ENCODE results near the gene ARL15. TPM values are rescaled to one million over a fixed set of nuclear protein-coding genes. Genes with fewer than 3 reads are reported as not detected.
A peak's percentile ranks its signal among the peaks of the same experiment; 100 is the strongest.

Gene ARL15
- total RNA-seq, 1 experiment from 2014 or later: 15.4 TPM

DNA sequence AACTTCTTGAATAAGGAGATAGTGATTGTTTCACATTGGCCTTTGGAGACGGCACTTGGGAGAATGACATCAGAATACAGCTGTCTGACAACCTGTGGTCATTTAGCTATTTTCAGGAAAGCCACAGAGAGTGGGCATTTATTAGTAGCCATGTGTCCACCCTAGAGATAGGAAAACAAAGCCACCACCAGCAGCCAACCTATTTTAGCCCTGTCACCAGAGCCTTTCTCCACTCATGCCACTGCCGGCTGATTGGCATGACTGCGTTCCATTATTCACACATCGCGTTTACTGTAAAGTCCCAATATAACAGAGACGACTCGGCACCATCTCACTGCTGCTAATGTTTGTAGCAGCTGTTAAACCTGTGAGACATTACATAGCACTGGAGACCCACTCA lies 419.9 kb downstream of the ARL15 start:
- Histone ChIP-seq H3K27me3 (replicated peaks) (no peaks in the 10 kb centered on the region), H3K4me3 (no peak overlapping the region), H3K36me3 (no peaks in the 10 kb centered on the region), H3K27ac (no peak overlapping the region), H3K9me3 (replicated peaks) (no peaks in the 10 kb centered on the region), H3K4me1 (replicated peaks) (no peaks in the 10 kb centered on the region)
- DNase-seq (ENCODE audit: low read depth in 1 of 2, low spot score in 2 of 2): no peak

DNA sequence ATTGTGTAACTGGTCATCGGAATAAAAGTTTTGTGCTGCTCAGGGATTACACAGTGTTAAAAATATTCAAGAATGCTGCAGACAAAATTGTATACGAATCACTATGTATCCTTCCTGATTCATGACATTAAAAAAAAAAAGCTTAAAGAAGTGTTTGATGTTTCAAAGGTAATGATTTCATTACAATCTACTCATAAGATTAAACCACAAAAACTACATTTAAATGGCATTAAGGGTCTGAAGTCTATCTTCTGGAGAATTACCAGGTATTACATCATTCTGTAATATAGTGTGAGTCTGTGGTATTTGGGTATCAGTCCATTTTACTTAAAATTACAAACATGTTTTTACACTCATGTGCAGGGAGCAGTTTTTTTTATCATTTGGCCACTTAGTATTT lies 425.5 kb downstream of the ARL15 start:
- Histone ChIP-seq H3K36me3 (no peaks in the 10 kb centered on the region), H3K4me1 (replicated peaks) (no peaks in the 10 kb centered on the region), H3K27me3 (replicated peaks) (no peaks in the 10 kb centered on the region), H3K9me3 (replicated peaks) (no peaks in the 10 kb centered on the region), H3K4me3 (no peak overlapping the region), H3K27ac (no peak overlapping the region)
- no peak for DNase-seq (ENCODE audit: low read depth in 1 of 2, low spot score in 2 of 2)

DNA sequence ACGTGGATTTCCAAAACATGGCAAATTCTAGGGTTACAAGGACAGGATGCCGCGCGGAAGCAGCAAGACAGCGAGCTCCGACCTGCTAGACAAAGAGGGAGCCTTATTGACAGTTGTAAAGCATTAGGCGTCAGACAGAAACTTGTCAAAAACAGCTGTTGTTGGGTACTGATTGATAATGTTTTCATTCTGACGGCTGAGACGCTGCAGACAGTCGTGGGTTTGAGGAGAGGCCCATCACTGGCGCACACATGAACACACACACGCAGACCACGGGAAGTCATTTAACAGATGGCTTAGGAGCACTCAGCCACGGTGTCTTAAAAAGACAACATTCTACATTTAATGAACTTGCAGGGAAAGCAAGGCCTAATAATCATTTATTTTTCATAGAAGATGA lies 426.0 kb downstream of the ARL15 start:
- DNase-seq (ENCODE audit: low read depth in 1 of 2, low spot score in 2 of 2): no peak
- Histone ChIP-seq H3K4me3 (no peak overlapping the region), H3K4me1 (replicated peaks) (no peaks in the 10 kb centered on the region), H3K27me3 (replicated peaks) (no peaks in the 10 kb centered on the region), H3K36me3 (no peaks in the 10 kb centered on the region), H3K27ac (no peak overlapping the region), H3K9me3 (replicated peaks) (no peaks in the 10 kb centered on the region)

- Histone ChIP-seq H3K4me3 (no peak overlapping the region), H3K9me3 (replicated peaks) (no peaks in the 10 kb centered on the region), H3K36me3 (no peaks in the 10 kb centered on the region), H3K4me1 (replicated peaks) (no peaks in the 10 kb centered on the region), H3K27ac (no peak overlapping the region), H3K27me3 (replicated peaks) (no peaks in the 10 kb centered on the region)
- no peak for DNase-seq (ENCODE audit: low read depth in 1 of 2, low spot score in 2 of 2)
Observed at GRCh38 chr5:53882676-53883031, 427.7 kb downstream of the ARL15 start.

- H3K27me3 ChIP-seq (replicated peaks): no peaks in the 10 kb centered on the region
- H3K9me3 ChIP-seq (replicated peaks): no peaks in the 10 kb centered on the region
- H3K4me1 ChIP-seq (replicated peaks): 0 out of 2 replicates have a peak, but pooled peaks cover 3% of the 10 kb centered on the region
- H3K27ac ChIP-seq: no peak overlapping the region
- H3K4me3 ChIP-seq: no peak overlapping the region
- DNase-seq (ENCODE audit: low read depth in 1 of 2, low spot score in 2 of 2): no peak
- no peaks in the 10 kb centered on the region for H3K36me3 ChIP-seq
Observed at GRCh38 chr5:53882006-53882675, 428.2 kb downstream of the ARL15 start.

GRCh38 chr5:53879708-53880323 lies 430.6 kb downstream of the ARL15 start:
- no peak for DNase-seq (ENCODE audit: low read depth in 1 of 2, low spot score in 2 of 2)
- Histone ChIP-seq H3K27ac (no peak overlapping the region), H3K36me3 (no peaks in the 10 kb centered on the region), H3K4me1 (replicated peaks) (0 out of 2 replicates have a peak, but pooled peaks cover 4% of the 10 kb centered on the region), H3K27me3 (replicated peaks) (no peaks in the 10 kb centered on the region), H3K9me3 (replicated peaks) (0 out of 2 replicates have a peak, but pooled peaks cover 2% of the 10 kb centered on the region), H3K4me3 (no peak overlapping the region)

DNA sequence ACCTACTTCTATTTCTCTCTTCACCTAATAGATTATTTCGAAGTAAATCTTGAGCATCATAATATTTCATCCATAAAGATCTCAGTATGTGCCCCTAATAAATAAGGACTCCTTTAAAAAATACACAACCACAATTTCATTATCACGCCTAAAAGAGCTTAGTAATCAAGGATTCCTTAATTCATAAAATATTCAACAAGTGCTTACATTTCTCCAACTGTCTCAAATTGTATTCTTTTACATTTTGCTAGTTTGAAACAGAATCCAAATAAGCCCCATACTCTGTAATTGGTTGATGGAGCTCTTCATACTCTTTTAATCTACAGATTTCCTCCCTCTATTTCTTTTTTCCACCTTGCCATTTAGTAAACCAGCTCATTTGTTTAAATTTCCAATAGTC lies 432.4 kb downstream of the ARL15 start:
- 0 out of 2 replicates have a peak, but pooled peaks cover 4% of the 10 kb centered on the region for H3K4me1 ChIP-seq (replicated peaks)
- no peak overlapping the region for H3K27ac ChIP-seq
- H3K36me3 ChIP-seq: no peaks in the 10 kb centered on the region
- H3K9me3 ChIP-seq (replicated peaks): 0 out of 2 replicates have a peak, but pooled peaks cover 5% of the 10 kb centered on the region
- DNase-seq (ENCODE audit: low read depth in 1 of 2, low spot score in 2 of 2): no peak
- H3K4me3 ChIP-seq: no peak overlapping the region
- H3K27me3 ChIP-seq (replicated peaks): no peaks in the 10 kb centered on the region

DNA sequence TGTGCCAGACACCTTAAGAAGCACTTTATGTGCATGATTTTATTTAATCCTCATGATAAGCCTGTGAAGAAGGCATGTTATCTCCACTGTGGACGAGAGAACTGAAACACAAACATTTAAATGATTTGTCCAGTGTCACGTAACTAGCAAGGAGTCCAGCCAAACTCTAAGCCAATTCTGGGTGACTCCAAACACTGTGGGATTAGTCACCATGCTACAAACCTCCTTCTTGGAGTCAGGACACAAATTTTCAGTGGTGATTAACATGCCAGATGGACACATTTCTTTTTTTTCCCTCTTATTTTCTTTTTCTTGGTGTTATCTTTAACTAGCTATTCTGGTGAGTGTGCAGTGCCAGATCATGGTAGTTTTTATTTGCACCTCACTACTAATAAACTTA lies 433.1 kb downstream of the ARL15 start:
- H3K36me3 ChIP-seq: no peaks in the 10 kb centered on the region
- H3K4me3 ChIP-seq: no peak overlapping the region
- DNase-seq (ENCODE audit: low read depth in 1 of 2, low spot score in 2 of 2): no peak
- H3K27ac ChIP-seq: no peak overlapping the region
- H3K9me3 ChIP-seq (replicated peaks): 0 out of 2 replicates have a peak, but pooled peaks cover 5% of the 10 kb centered on the region
- H3K4me1 ChIP-seq (replicated peaks): 0 out of 2 replicates have a peak, but pooled peaks cover 4% of the 10 kb centered on the region
- H3K27me3 ChIP-seq (replicated peaks): no peaks in the 10 kb centered on the region

GRCh38 chr5:53874409-53874808 lies 436.0 kb downstream of the ARL15 start:
- Histone ChIP-seq H3K9me3 (replicated peaks) (0 out of 2 replicates have a peak, but pooled peaks cover 5% of the 10 kb centered on the region), H3K27ac (no peak overlapping the region), H3K4me3 (no peak overlapping the region), H3K36me3 (no peaks in the 10 kb centered on the region), H3K4me1 (replicated peaks) (peaks cover 4% of the 10 kb centered on the region; the same call in 1 of the 2 replicates), H3K27me3 (replicated peaks) (no peaks in the 10 kb centered on the region)
- no peak for DNase-seq (ENCODE audit: low read depth in 1 of 2, low spot score in 2 of 2)

GRCh38 chr5:53873235-53873634 lies 437.1 kb downstream of the ARL15 start:
- Histone ChIP-seq H3K9me3 (replicated peaks) (0 out of 2 replicates have a peak, but pooled peaks cover 5% of the 10 kb centered on the region), H3K36me3 (no peaks in the 10 kb centered on the region), H3K4me1 (replicated peaks) (peaks cover 4% of the 10 kb centered on the region; the same call in 1 of the 2 replicates), H3K27ac (no peak overlapping the region), H3K27me3 (replicated peaks) (no peaks in the 10 kb centered on the region), H3K4me3 (no peak overlapping the region)
- no peak for DNase-seq (ENCODE audit: low read depth in 1 of 2, low spot score in 2 of 2)

DNA sequence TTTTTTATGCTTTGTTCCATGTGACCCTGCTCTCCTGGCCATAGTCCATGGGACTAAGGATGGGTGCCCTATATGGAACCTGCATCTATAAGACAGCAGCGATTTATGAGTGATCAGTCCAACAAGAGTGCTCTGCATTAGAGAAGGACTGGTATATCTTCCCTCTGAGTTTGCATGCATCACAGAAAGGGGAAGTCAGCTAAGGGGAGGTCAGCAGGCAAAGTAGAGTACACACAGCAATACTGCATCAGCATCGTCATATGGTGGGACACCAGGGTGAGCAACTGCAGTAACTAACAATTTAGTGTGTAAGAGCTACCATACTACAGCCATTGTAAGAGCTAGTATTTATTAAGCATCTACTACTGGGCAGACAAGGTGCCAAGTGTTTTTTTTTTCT lies 438.6 kb downstream of the ARL15 start:
- Histone ChIP-seq H3K36me3 (no peaks in the 10 kb centered on the region), H3K27me3 (replicated peaks) (no peaks in the 10 kb centered on the region), H3K4me1 (replicated peaks) (no peaks in the 10 kb centered on the region; the same call in 1 of the 2 replicates), H3K4me3 (no peak overlapping the region), H3K27ac (no peak overlapping the region), H3K9me3 (replicated peaks) (0 out of 2 replicates have a peak, but pooled peaks cover 5% of the 10 kb centered on the region)
- DNase-seq (ENCODE audit: low read depth in 1 of 2, low spot score in 2 of 2): no peak

DNA sequence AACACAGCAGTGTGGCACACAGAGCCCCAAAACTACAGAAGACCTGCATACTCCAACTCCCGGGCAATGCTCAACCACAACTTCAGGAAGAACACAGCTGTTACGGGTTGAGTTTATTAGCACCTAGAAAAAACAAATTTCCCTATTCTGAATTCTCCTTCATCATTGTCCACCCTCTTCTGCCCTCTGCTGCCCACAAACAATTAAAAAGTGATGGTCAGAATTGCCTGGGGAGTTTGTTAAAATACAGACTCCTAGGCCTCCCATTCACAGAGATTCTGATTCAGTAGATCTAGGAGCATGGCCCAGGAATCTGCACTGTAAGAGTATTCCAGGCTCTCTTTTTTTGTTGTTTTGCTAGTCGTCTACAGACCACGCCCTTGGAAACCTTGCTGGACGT lies 439.3 kb downstream of the ARL15 start:
- no peaks in the 10 kb centered on the region for H3K27me3 ChIP-seq (replicated peaks)
- no peak overlapping the region for H3K27ac ChIP-seq
- peak in 1 of 2 experiments; percentile 12 for DNase-seq (ENCODE audit: low read depth in 1 of 2, low spot score in 2 of 2)
- no peaks in the 10 kb centered on the region for H3K36me3 ChIP-seq
- no peaks in the 10 kb centered on the region; the same call in 1 of the 2 replicates for H3K4me1 ChIP-seq (replicated peaks)
- H3K9me3 ChIP-seq (replicated peaks): peaks cover 5% of the 10 kb centered on the region; the same call in 1 of the 2 replicates
- H3K4me3 ChIP-seq: no peak overlapping the region

DNA sequence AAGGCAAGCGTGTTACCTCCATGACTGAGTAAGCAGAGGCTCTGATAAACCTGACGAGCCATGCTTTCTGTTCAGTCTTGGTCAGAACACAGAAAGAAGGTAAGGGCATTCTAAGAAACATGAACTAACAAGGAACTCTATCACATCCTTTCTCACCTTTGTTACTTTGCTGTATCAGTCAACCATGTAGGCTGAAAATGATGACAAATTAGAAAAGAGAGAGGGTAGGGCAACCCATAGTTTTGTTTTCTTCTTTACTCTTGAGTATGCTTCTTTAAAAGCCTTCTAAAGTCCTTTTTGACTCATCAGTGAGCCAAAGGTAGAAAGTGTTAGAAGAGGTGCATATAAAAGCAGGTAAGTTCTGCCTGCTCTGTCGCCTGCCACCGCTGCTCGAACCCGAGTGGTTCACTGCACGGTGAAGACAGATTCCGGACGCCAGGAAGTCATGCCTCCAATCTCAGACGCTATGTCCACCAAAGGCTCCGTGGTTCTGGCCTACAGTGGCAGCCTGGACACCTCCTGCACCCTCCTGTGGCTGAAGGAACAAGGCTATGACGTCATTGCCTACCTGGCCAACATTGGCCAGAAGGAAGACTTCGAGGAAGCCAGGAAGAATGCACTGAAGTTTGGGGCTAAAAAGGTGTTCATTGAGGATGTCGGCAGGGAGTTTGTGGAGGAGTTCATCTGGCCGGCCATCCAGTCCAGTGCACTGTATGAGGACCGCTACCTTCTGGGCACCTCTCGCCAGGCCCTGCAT lies 451.5 kb downstream of the ARL15 start:
- peaks cover 6% of the 10 kb centered on the region; the same call in 1 of the 2 replicates for H3K9me3 ChIP-seq (replicated peaks)
- no peak overlapping the region for H3K4me3 ChIP-seq
- no peaks in the 10 kb centered on the region for H3K27me3 ChIP-seq (replicated peaks)
- no peak for DNase-seq (ENCODE audit: low read depth in 1 of 2, low spot score in 2 of 2)
- no peaks in the 10 kb centered on the region for H3K4me1 ChIP-seq (replicated peaks)
- H3K36me3 ChIP-seq: no peaks in the 10 kb centered on the region
- no peak overlapping the region for H3K27ac ChIP-seq

DNA sequence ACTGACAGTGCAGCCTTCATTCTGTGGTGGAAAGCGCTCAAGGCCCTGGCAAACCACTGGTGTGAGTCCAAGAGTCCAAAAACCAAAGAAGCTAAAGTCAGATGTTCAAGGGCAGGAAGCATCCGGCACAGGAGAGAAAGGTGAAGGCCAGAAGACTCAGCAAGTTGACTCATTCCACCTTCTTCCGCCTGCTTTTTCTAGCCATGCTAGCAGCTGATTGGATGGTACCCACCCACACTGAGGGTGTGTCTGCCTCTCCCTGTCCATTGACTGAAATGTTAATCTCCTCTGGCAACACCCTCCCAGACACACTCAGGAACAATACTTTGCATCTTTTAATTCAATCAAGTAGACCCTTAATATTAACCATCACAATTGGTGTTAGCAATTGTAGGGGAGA lies 453.9 kb downstream of the ARL15 start:
- Histone ChIP-seq H3K27me3 (replicated peaks) (no peaks in the 10 kb centered on the region), H3K27ac (no peak overlapping the region), H3K36me3 (no peaks in the 10 kb centered on the region), H3K9me3 (replicated peaks) (peaks cover 6% of the 10 kb centered on the region; the same call in 1 of the 2 replicates), H3K4me1 (replicated peaks) (no peaks in the 10 kb centered on the region), H3K4me3 (no peak overlapping the region)
- DNase-seq (ENCODE audit: low read depth in 1 of 2, low spot score in 2 of 2): no peak
